Measurements from ENCODE around the gene CHMP4B.

DNA sequence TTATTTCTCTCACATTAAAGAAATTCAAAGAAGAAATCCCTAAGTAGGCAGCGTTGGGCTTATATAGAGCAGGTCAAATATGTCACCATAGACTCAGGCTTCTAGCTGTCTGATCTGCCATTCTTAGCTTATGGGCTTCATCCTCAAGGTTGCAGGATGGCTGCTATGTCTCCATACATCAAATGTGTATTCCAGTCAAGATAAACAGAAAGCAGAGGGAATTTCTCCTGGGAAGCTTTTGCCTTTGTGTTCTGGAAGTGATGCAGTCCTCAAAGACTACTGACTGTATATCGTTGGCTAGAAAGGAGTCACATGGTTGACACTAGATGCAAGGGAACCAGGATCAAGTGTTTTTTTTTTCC is 43.4 kb upstream of the CHMP4B start:
- TF ChIP-seq, protein P1, sequence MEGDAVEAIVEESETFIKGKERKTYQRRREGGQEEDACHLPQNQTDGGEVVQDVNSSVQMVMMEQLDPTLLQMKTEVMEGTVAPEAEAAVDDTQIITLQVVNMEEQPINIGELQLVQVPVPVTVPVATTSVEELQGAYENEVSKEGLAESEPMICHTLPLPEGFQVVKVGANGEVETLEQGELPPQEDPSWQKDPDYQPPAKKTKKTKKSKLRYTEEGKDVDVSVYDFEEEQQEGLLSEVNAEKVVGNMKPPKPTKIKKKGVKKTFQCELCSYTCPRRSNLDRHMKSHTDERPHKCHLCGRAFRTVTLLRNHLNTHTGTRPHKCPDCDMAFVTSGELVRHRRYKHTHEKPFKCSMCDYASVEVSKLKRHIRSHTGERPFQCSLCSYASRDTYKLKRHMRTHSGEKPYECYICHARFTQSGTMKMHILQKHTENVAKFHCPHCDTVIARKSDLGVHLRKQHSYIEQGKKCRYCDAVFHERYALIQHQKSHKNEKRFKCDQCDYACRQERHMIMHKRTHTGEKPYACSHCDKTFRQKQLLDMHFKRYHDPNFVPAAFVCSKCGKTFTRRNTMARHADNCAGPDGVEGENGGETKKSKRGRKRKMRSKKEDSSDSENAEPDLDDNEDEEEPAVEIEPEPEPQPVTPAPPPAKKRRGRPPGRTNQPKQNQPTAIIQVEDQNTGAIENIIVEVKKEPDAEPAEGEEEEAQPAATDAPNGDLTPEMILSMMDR (IDR thresholded peaks at IDR 0.05) = no peak
- no peak for TF ChIP-seq POLR2A (IDR thresholded peaks at IDR 0.05)
